ENCODE data around the gene PTPRN2. TPM values are rescaled to one million over a fixed set of nuclear protein-coding genes. Genes with fewer than 3 reads are reported as not detected.

Gene PTPRN2
- total and polyA plus RNA-seq, 7 donors: 3.2 to 7.1 (median 5.5) TPM

- H3K27me3 ChIP-seq: no peaks in the 10 kb centered on the region
- no peaks in the 10 kb centered on the region for H3K36me3 ChIP-seq
- WGBS, 2 donors: 86 to 93% methylated on average over 14 of the region's 14 CpGs
- no peaks in the 10 kb centered on the region for H3K9me3 ChIP-seq
- TF ChIP-seq EP300 (IDR thresholded peaks at IDR 0.05): no peak
- TF ChIP-seq POLR2AphosphoS5 (IDR thresholded peaks at IDR 0.05): no peak
- no peak for TF ChIP-seq POLR2A (IDR thresholded peaks at IDR 0.05)
- TF ChIP-seq CTCF (IDR thresholded peaks at IDR 0.05): no peak
- no peaks in the 10 kb centered on the region for H3K4me1 ChIP-seq
- intact Hi-C loops (cut with DNase I): no loop called here
- H3K4me3 ChIP-seq: no peak overlapping the region
- no peak overlapping the region for H3K27ac ChIP-seq
- DNase-seq: peak; percentile 59
Measured at GRCh38 chr7:158067931-158068482, 519.6 kb downstream of the PTPRN2 start.

DNA sequence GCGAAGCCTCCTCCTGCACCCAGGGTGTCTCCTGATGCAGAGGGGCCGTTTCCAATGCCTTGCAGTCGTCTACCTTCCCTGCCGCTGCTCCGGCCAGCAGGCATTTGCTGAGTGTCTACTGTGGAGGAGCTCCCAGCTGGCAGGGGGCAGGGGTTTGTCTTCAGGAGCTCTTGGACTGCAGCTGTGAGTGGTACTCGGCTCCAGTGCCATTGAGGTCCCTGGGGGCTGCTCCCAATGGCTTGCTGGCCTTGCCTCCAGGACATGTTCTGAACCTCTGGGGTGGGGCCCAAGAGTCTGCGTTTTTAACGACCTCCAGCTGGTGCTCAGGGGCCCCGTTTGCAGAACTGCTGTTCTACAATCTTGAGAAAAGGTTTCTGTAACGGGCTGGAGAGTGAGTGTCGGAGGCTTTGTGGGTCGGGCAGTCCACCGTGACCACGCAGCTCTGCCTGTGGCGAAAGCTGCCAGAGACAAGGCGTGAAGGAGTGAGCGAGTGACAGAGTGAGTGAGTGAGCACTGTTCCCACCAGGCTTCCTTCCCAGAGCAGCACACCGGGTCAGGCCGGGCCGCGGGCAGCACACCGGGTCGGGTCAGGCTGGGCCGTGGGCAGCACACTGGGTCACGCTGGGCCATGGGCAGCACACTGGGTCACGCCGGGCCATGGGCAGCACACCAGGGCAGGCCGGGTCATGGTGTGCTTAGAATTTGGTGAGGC lies 520.2 kb downstream of the PTPRN2 start:
- Histone ChIP-seq H3K27ac (no peak overlapping the region), H3K36me3 (no peaks in the 10 kb centered on the region), H3K4me1 (no peaks in the 10 kb centered on the region), H3K4me3 (no peak overlapping the region), H3K9me3 (no peaks in the 10 kb centered on the region), H3K27me3 (no peaks in the 10 kb centered on the region)
- peak; percentile 39 for DNase-seq
- WGBS, 2 donors: 83 to 84% methylated on average over 28 of the region's 28 CpGs
- intact Hi-C loops (cut with DNase I): no loop called here
- TF ChIP-seq POLR2A (IDR thresholded peaks at IDR 0.05) (no peak), CTCF (IDR thresholded peaks at IDR 0.05) (no peak), POLR2AphosphoS5 (IDR thresholded peaks at IDR 0.05) (no peak), EP300 (IDR thresholded peaks at IDR 0.05) (no peak)

DNA sequence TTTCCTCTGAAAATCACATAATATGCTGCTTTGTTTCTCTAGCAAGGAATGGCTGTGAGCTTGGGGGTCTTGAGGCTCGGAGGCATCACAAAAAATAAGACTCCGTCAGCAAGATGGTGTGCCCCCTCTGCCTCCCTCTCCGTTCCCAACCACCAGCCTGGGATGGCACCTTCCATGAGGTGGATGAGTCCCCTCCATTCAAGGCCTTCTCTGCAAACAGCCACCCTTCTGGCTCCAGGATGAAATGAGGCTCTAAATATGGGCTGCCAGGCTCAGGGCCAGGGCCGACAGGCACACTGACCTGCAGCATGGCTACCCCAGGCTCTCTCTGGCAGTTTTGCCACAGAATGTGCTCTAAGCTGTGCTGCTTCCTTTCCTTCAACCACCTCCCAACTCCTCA lies 521.5 kb downstream of the PTPRN2 start:
- DNase-seq: peak; percentile 19
- Histone ChIP-seq H3K27ac (no peak overlapping the region), H3K9me3 (no peaks in the 10 kb centered on the region), H3K4me1 (no peaks in the 10 kb centered on the region), H3K36me3 (no peaks in the 10 kb centered on the region), H3K27me3 (no peaks in the 10 kb centered on the region), H3K4me3 (no peak overlapping the region)
- intact Hi-C loops (cut with DNase I): no loop called here
- no peak for TF ChIP-seq CTCF (IDR thresholded peaks at IDR 0.05)
- TF ChIP-seq EP300 (IDR thresholded peaks at IDR 0.05): no peak
- no peak for TF ChIP-seq POLR2AphosphoS5 (IDR thresholded peaks at IDR 0.05)
- WGBS, 2 donors: 90 to 94% methylated on average over 4 of the region's 4 CpGs

DNA sequence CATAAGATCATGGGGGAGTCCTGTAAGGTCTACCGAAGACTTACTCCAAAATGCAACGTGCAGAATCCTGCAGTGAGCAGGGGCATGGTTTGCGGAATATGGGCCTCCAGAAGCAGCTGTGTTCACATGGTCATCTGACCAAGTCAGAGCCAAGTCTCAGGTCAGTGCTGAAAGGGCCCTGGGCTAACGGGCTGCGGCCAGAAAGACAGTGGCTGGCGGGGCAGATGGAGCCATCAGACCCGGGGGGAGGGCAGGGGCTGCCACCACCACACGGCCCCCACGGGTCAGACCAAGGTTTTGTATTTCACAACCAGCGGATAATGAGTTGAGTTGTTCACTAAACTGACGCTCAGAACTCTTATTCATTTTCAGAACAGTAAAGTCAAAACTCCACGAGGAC lies 522.3 kb downstream of the PTPRN2 start:
- Histone ChIP-seq H3K4me1 (no peaks in the 10 kb centered on the region), H3K27me3 (no peaks in the 10 kb centered on the region), H3K27ac (no peak overlapping the region), H3K9me3 (no peaks in the 10 kb centered on the region), H3K36me3 (no peaks in the 10 kb centered on the region), H3K4me3 (no peak overlapping the region)
- TF ChIP-seq POLR2A (IDR thresholded peaks at IDR 0.05) (no peak), EP300 (IDR thresholded peaks at IDR 0.05) (no peak), CTCF (IDR thresholded peaks at IDR 0.05) (no peak), POLR2AphosphoS5 (IDR thresholded peaks at IDR 0.05) (no peak)
- intact Hi-C loops (cut with DNase I): no loop called here
- WGBS, 2 donors: 84 to 86% methylated on average over 12 of the region's 12 CpGs
- peak; percentile 39 for DNase-seq

Data from sigmoid colon (tissue), 7 donors.